HCT116 (cell line): ENCODE data around the gene SLC2A9. TPM values are rescaled to one million over a fixed set of nuclear protein-coding genes. Genes with fewer than 3 reads are reported as not detected.

Source experiments
- ATAC-seq: fragments of 200-7000 bp; cut with Tn5 transposase; 2 replicates; pipeline ENCODE4 v1.9.1; 2020; ENCODE audit warnings: mild to moderate bottlenecking, moderate library complexity
- BruUV-seq: library from RNA; stranded (reverse); fragments of 400-500 nt; replicated peaks from 2 replicates; lab custom pipeline; 2021; lab: Mats Ljungman, UMichigan
- CTCF ChIA-PET: fragments of 300-600 bp; sonication (Branson Sonifier 250); formaldehyde crosslinking; loops from one replicate; lab custom pipeline; 2021; ENCODE audit warnings: antibody characterized with exemption; lab: Charles Lee
- POLR2A ChIA-PET: fragments of 300-600, 350-600 bp; sonication (Branson Sonifier 250); formaldehyde crosslinking; loops from one replicate; lab custom pipeline; 2021; ENCODE audit warnings: antibody characterized with exemption; lab: Charles Lee
- RAD21 ChIA-PET, 2 experiments: fragments of 300-600 bp; sonication (Branson Sonifier 250); formaldehyde crosslinking; loops; one replicate each; lab custom pipeline; 2023; ENCODE audit warnings: low total read pairs in 2 of 2; ENCODE audit not compliant: uncharacterized antibody in 2 of 2, unreplicated experiment in 2 of 2, low non-redundant PET in 1 of 2; lab: Charles Lee
- DNase-seq: peaks from one replicate; pipeline ENCODE4 v3.0.0-alpha.2; 2010; ENCODE audit warnings: low read depth, low spot score
- H2AFZ ChIP-seq: fragments of 200-600 bp; shearing (Covaris generic), sonication (generic); 2 replicates; pipeline ENCODE4 v1.6.1; 2017; ENCODE audit warnings: low read depth, mixed run types, mixed read lengths, antibody characterized with exemption, low read length; ENCODE audit not compliant: poor library complexity, severe bottlenecking
- H3K27ac ChIP-seq: 2 replicates; pipeline ENCODE4 v1.5.1; 2012; ENCODE audit warnings: low read depth, low read length
- H3K27me3 ChIP-seq: fragments of 200-600 bp; sonication (generic); 2 replicates; pipeline ENCODE4 v1.6.1; 2016; ENCODE audit warnings: mixed run types, low read length, mixed read lengths; ENCODE audit not compliant: insufficient read depth
- H3K36me3 ChIP-seq, 2 experiments: fragments of 200-500 bp in 1 of 2; fragments of 200-600 bp in 1 of 2; sonication (Bioruptor generic) in 1 of 2; sonication (generic) in 1 of 2; 2 replicates each; pipeline versions ENCODE4 v1.5.1 to v1.6.1; 2014 to 2016; ENCODE audit warnings: low read length in 2 of 2, inconsistent platforms in 1 of 2, mixed read lengths in 1 of 2, mixed run types in 1 of 2; ENCODE audit not compliant: insufficient read depth in 2 of 2, control insufficient read depth in 1 of 2
- H3K4me1 ChIP-seq, 2 experiments: fragments of 200-600 bp in 1 of 2; sonication (generic) in 1 of 2; 2 replicates each; pipeline versions ENCODE4 v1.5.1 to v1.6.1; 2012 to 2017; ENCODE audit warnings: low read length in 2 of 2, inconsistent platforms in 1 of 2, mild to moderate bottlenecking in 1 of 2, mixed read lengths in 1 of 2, mixed run types in 1 of 2, moderate library complexity in 1 of 2; ENCODE audit not compliant: insufficient read depth in 2 of 2, control insufficient read depth in 1 of 2
- H3K4me2 ChIP-seq: fragments of 200-600 bp; sonication (generic); 2 replicates; pipeline ENCODE4 v1.6.1; 2017; ENCODE audit warnings: mixed run types, low read length, mixed read lengths
- H3K4me3 ChIP-seq, 2 experiments: fragments of 200-600 bp in 1 of 2; sonication (generic) in 1 of 2; replicated peaks in 1 of 2; 2 replicates each; pipeline ENCODE4 v1.5.1; 2011 to 2016; ENCODE audit warnings: low read length in 2 of 2, control low read depth in 1 of 2, low read depth in 1 of 2, mild to moderate bottlenecking in 1 of 2, mixed read lengths in 1 of 2, mixed run types in 1 of 2
- H3K79me2 ChIP-seq: fragments of 200-600 bp; sonication (generic); 2 replicates; pipeline ENCODE4 v1.6.1; 2017; ENCODE audit warnings: mild to moderate bottlenecking, mixed run types, low read length, moderate library complexity, mixed read lengths; ENCODE audit not compliant: insufficient read depth
- H3K9ac ChIP-seq: fragments of 200-600 bp; sonication (generic); 2 replicates; pipeline ENCODE4 v1.6.1; 2016; ENCODE audit warnings: low read length, mixed read lengths
- H3K9me2 ChIP-seq: fragments of 200-600 bp; sonication (generic), shearing (Covaris generic); 2 replicates; pipeline ENCODE4 v1.6.1; 2017; ENCODE audit warnings: mixed run types, mild to moderate bottlenecking, moderate library complexity; ENCODE audit not compliant: insufficient read depth
- H3K9me3 ChIP-seq, 2 experiments: fragments of 200-500 bp in 1 of 2; fragments of 200-600 bp in 1 of 2; sonication (Bioruptor generic) in 1 of 2; sonication (generic) in 1 of 2; 2 replicates each; pipeline ENCODE4 v1.6.1; 2014 to 2017; ENCODE audit warnings: low read length in 2 of 2, mixed read lengths in 2 of 2, inconsistent platforms in 1 of 2, low read depth in 1 of 2, mild to moderate bottlenecking in 1 of 2, mixed run types in 1 of 2, moderate library complexity in 1 of 2; ENCODE audit not compliant: control insufficient read depth in 1 of 2, insufficient read depth in 1 of 2
- H4K20me1 ChIP-seq: fragments of 200-600 bp; sonication (generic), shearing (Covaris generic); 2 replicates; pipeline ENCODE4 v1.6.1; 2017; ENCODE audit warnings: mixed run types, mild to moderate bottlenecking, moderate library complexity; ENCODE audit not compliant: insufficient read depth
- CBX3 ChIP-seq: IDR thresholded peaks from 2 replicates; pipeline ENCODE4 v1.6.1; 2012; ENCODE audit warnings: low read depth
- EGR1 ChIP-seq: IDR thresholded peaks from 2 replicates; pipeline ENCODE4 v1.6.1; 2012; ENCODE audit warnings: low read depth
- ELF1 ChIP-seq: IDR thresholded peaks from 2 replicates; pipeline ENCODE4 v1.6.1; 2012; ENCODE audit warnings: low read depth, borderline replicate concordance
- EZH2 ChIP-seq: fragments of 200-600 bp; sonication (generic); IDR thresholded peaks from 2 replicates; pipeline ENCODE4 v1.6.1; 2017; ENCODE audit warnings: antibody characterized with exemption, mixed run types
- EZH2phosphoT487 ChIP-seq: fragments of 200-600 bp; IDR thresholded peaks from 2 replicates; pipeline ENCODE4 v1.6.1; 2018; ENCODE audit warnings: antibody characterized with exemption, borderline replicate concordance
- POLR2A ChIP-seq: IDR thresholded peaks from 2 replicates; pipeline ENCODE4 v1.7.0; 2011; ENCODE audit warnings: borderline replicate concordance; ENCODE audit not compliant: insufficient read depth, insufficient read length; ENCODE audit errors: extremely low read depth
- YY1 ChIP-seq: IDR thresholded peaks from 2 replicates; pipeline ENCODE4 v1.6.1; 2011; ENCODE audit warnings: low read length, low read depth, moderate library complexity, mild to moderate bottlenecking; ENCODE audit not compliant: insufficient replicate concordance; ENCODE audit errors: extremely low read depth
- intact Hi-C: fragments of 100-400 bp; cut with micrococcal nuclease; formaldehyde crosslinking; loops from 2 replicates; pipeline ENCODE4 v1.10.0; 2022
- total RNA-seq: library from RNA; stranded (reverse); gene quantifications from one replicate; pipeline ENCODE4 v1.2.1, GENCODE V29; 2021; ENCODE audit not compliant: unreplicated experiment
- TF ChIP-seq, protein P1 (sequence below): IDR thresholded peaks from 2 replicates; pipeline ENCODE4 v1.6.1; 2011; ENCODE audit warnings: mild to moderate bottlenecking, low read length, moderate library complexity; ENCODE audit not compliant: insufficient replicate concordance; ENCODE audit errors: extremely low read depth
- TF ChIP-seq, protein P2 (sequence below): IDR thresholded peaks from 2 replicates; pipeline ENCODE4 v1.6.1; 2012

Gene SLC2A9
- total RNA-seq, 1 experiment from 2014 or later, result 2.2 TPM

GRCh38 chr4:10023050-10023419, 1.7 kb upstream of the SLC2A9 start:
- H3K4me2 ChIP-seq, result no peak overlapping the region
- no peak for ATAC-seq
- intact Hi-C loops, result no loop called here
- no peaks in the 10 kb centered on the region for H3K9me2 ChIP-seq
- H3K4me3 ChIP-seq, result no peak overlapping the region
- no TSS peak for BruUV-seq
- no peaks in the 10 kb centered on the region for H3K9me3 ChIP-seq
- ChIA-PET RAD21 (no interaction called here), CTCF (interaction anchor here (1.4 kb wide), 1 partner anchor 8 kb away, joined by 4 read pairs; no protein-coding TSS in a partner anchor)
- no peak overlapping the region for H3K9ac ChIP-seq
- no peak overlapping the region for H2AFZ ChIP-seq
- no peaks in the 10 kb centered on the region for H3K79me2 ChIP-seq
- H4K20me1 ChIP-seq, result no peaks in the 10 kb centered on the region
- no peaks in the 10 kb centered on the region for H3K27me3 ChIP-seq
- TF ChIP-seq, protein P1, sequence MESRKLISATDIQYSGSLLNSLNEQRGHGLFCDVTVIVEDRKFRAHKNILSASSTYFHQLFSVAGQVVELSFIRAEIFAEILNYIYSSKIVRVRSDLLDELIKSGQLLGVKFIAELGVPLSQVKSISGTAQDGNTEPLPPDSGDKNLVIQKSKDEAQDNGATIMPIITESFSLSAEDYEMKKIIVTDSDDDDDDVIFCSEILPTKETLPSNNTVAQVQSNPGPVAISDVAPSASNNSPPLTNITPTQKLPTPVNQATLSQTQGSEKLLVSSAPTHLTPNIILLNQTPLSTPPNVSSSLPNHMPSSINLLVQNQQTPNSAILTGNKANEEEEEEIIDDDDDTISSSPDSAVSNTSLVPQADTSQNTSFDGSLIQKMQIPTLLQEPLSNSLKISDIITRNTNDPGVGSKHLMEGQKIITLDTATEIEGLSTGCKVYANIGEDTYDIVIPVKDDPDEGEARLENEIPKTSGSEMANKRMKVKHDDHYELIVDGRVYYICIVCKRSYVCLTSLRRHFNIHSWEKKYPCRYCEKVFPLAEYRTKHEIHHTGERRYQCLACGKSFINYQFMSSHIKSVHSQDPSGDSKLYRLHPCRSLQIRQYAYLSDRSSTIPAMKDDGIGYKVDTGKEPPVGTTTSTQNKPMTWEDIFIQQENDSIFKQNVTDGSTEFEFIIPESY, result no peak
- TF ChIP-seq YY1 (no peak), ELF1 (no peak), EGR1 (no peak), POLR2A (no peak), CBX3 (no peak), EZH2phosphoT487 (no peak), EZH2 (no peak)
- TF ChIP-seq, protein P2, sequence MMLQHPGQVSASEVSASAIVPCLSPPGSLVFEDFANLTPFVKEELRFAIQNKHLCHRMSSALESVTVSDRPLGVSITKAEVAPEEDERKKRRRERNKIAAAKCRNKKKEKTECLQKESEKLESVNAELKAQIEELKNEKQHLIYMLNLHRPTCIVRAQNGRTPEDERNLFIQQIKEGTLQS, result no peak
- TF ChIP-seq, all 23 proteins: peak for 0
- H3K36me3 ChIP-seq, result no peaks in the 10 kb centered on the region
- POLR2A ChIA-PET, result no interaction called here
- peaks cover 6 to 18% of the 10 kb centered on the region in 2 experiments; a peak in 3 of 4 replicates for H3K4me1 ChIP-seq
- DNase-seq, result no peak
- H3K27ac ChIP-seq, result no peak overlapping the region
